Tibial nerve (tissue), 4 donors: Measurements from ENCODE around the gene DGKD. TPM values are rescaled to one million over a fixed set of nuclear protein-coding genes. Genes with fewer than 3 reads are reported as not detected.

Experiments used
- DNase-seq, 2 donors: peaks; one replicate each; pipeline ENCODE4 v3.0.0-alpha.2; 2019; ENCODE audit warnings: low spot score in 2 of 2
- H3K27ac ChIP-seq, 4 donors: fragments of 200-600 bp; sonication (generic) in 3 of 4; one replicate each; pipeline ENCODE4 v1.5.1; 2017 to 2019; ENCODE audit warnings: mild to moderate bottlenecking in 1 of 4
- H3K27me3 ChIP-seq, 2 donors: fragments of 200-600 bp; sonication (generic) in 1 of 2; one replicate each; pipeline versions ENCODE4 v1.5.1 to v1.6.0; 2017 to 2019
- H3K36me3 ChIP-seq, 3 donors: fragments of 200-600 bp; sonication (generic); one replicate each; pipeline ENCODE4 v1.5.1; 2018 to 2019
- H3K4me1 ChIP-seq, 4 donors: fragments of 200-600 bp; sonication (generic) in 3 of 4; one replicate each; pipeline ENCODE4 v1.5.1; 2017 to 2019
- H3K4me3 ChIP-seq, 4 donors: fragments of 200-600 bp; sonication (generic) in 3 of 4; one replicate each; pipeline ENCODE4 v1.5.1; 2017 to 2019; ENCODE audit warnings: mild to moderate bottlenecking in 1 of 4, moderate library complexity in 1 of 4
- H3K9me3 ChIP-seq, 4 donors: fragments of 200-600 bp; sonication (generic) in 3 of 4; one replicate each; pipeline ENCODE4 v1.5.1; 2017 to 2019
- CTCF ChIP-seq, 5 experiments: fragments of 200-600 bp in 3 of 5; fragments of 450-650 bp in 2 of 5; sonication (generic) in 3 of 5; IDR thresholded peaks; one replicate each; pipeline ENCODE4 v1.5.1; 2016 to 2019; ENCODE audit warnings: antibody characterized with exemption in 5 of 5, mild to moderate bottlenecking in 3 of 5, moderate library complexity in 2 of 5
- EP300 ChIP-seq, 2 donors: sonication (generic); formaldehyde crosslinking; IDR thresholded peaks; one replicate each; pipeline ENCODE4 v1.6.1; 2017; ENCODE audit warnings: antibody characterized with exemption in 2 of 2, mild to moderate bottlenecking in 1 of 2
- POLR2A ChIP-seq, 2 donors: fragments of 450-650 bp; IDR thresholded peaks; one replicate each; pipeline ENCODE4 v1.6.1; 2017; ENCODE audit warnings: antibody characterized with exemption in 2 of 2, mild to moderate bottlenecking in 2 of 2, moderate library complexity in 2 of 2
- WGBS, 2 donors: methylation state at CpG; one replicate each; pipeline ENCODE4 v1.1.5; 2018; 5-methylcytosine and 5-hydroxymethylcytosine counted together
- total RNA-seq, 4 donors: library from RNA; depleted of rRNA; stranded (reverse); fragments of >200 nt; gene quantifications; one replicate each; pipeline ENCODE4 v1.1.0, GENCODE V29; 2016

DGKD gene
- total RNA-seq, 4 donors from 2014 or later: 6.5 to 11.7 (median 7.4) TPM

GRCh38 chr2:233350708-233351107, 3.6 kb upstream of the DGKD start:
- Histone ChIP-seq H3K27ac (no peak overlapping the region), H3K36me3 (no peaks in the 10 kb centered on the region), H3K4me3 (no peak overlapping the region), H3K27me3 (no peaks in the 10 kb centered on the region), H3K4me1 (peaks cover 0 to 47% (median 26%) of the 10 kb centered on the region in 4 donors), H3K9me3 (no peaks in the 10 kb centered on the region)
- DNase-seq: no peak
- no peak for TF ChIP-seq EP300 (IDR thresholded peaks at IDR 0.05)
- WGBS, 2 donors: 40 to 42% methylated on average over 8 of the region's 8 CpGs

- TF ChIP-seq EP300 (IDR thresholded peaks at IDR 0.05) (no peak), CTCF (IDR thresholded peaks at IDR 0.05) (no peak), POLR2A (IDR thresholded peaks at IDR 0.05) (no peak)
- no peak overlapping the region for H3K4me3 ChIP-seq
- no peak for DNase-seq
- H3K27me3 ChIP-seq: no peaks in the 10 kb centered on the region
- H3K9me3 ChIP-seq: no peaks in the 10 kb centered on the region
- no peak overlapping the region for H3K27ac ChIP-seq
- peaks cover 0 to 54% (median 29%) of the 10 kb centered on the region in 4 donors for H3K4me1 ChIP-seq
- WGBS, 2 donors: 74 to 84% methylated on average over 7 of the region's 7 CpGs
- no peaks in the 10 kb centered on the region for H3K36me3 ChIP-seq
Observed at GRCh38 chr2:233351423-233351822, 2.9 kb upstream of the DGKD start.

- no peak for DNase-seq
- 97 to 98% methylated on average over 25 of the region's 25 CpGs for WGBS, 2 donors
- peaks cover 0 to 55% (median 33%) of the 10 kb centered on the region in 4 donors for H3K4me1 ChIP-seq
Observed at GRCh38 chr2:233352141-233352842, 2.0 kb upstream of the DGKD start.

GRCh38 chr2:233353101-233353768, 1.1 kb upstream of the DGKD start:
- peak overlapping the region in 2 of 4 donors; percentile 46 to 72 for H3K4me3 ChIP-seq
- H3K4me1 ChIP-seq: peaks cover 0 to 60% (median 34%) of the 10 kb centered on the region in 4 donors
- WGBS, 2 donors: 65 to 72% methylated on average over 18 to 22 of the region's 22 CpGs
- TF ChIP-seq EP300 (IDR thresholded peaks at IDR 0.05) (no peak), CTCF (IDR thresholded peaks at IDR 0.05) (no peak), POLR2A (IDR thresholded peaks at IDR 0.05) (no peak)
- H3K27me3 ChIP-seq: no peaks in the 10 kb centered on the region
- H3K36me3 ChIP-seq: no peaks in the 10 kb centered on the region
- no peak for DNase-seq
- peak overlapping the region in 3 of 4 donors; percentile 61 to 76 (median 66) for H3K27ac ChIP-seq
- no peaks in the 10 kb centered on the region for H3K9me3 ChIP-seq

More at GRCh38 chr2:233352141-233352842, 2.0 kb upstream of the DGKD start:
- H3K27ac ChIP-seq: no peak overlapping the region
- TF ChIP-seq EP300 (IDR thresholded peaks at IDR 0.05) (no peak), CTCF (IDR thresholded peaks at IDR 0.05) (no peak), POLR2A (IDR thresholded peaks at IDR 0.05) (no peak)
- no peak overlapping the region for H3K4me3 ChIP-seq
- no peaks in the 10 kb centered on the region for H3K27me3 ChIP-seq
- no peaks in the 10 kb centered on the region for H3K36me3 ChIP-seq
- no peaks in the 10 kb centered on the region for H3K9me3 ChIP-seq

- Histone ChIP-seq H3K36me3 (no peaks in the 10 kb centered on the region), H3K4me1 (peaks cover 0 to 53% (median 25%) of the 10 kb centered on the region in 4 donors)
- TF ChIP-seq CTCF (IDR thresholded peaks at IDR 0.05) (no peak), POLR2A (IDR thresholded peaks at IDR 0.05) (no peak), EP300 (IDR thresholded peaks at IDR 0.05) (no peak)
Observed at GRCh38 chr2:233354500-233354924, 218 bp downstream of the DGKD start.

More at GRCh38 chr2:233354500-233354924, 218 bp downstream of the DGKD start:
- 0% methylated on average over 1 of the region's 77 CpGs; no CpG with 5 or more reads in 1 of the 2 donors for WGBS, 2 donors
- no peak for DNase-seq
- peak overlapping the region in 1 of 4 donors; percentile 56 for H3K27ac ChIP-seq
- peak overlapping the region in 3 of 4 donors; percentile 35 to 72 (median 68) for H3K4me3 ChIP-seq
- H3K9me3 ChIP-seq: no peaks in the 10 kb centered on the region
- H3K27me3 ChIP-seq: no peaks in the 10 kb centered on the region
